A673 (cell line): ENCODE measurements around the gene KRTAP5-6. TPM values are rescaled to one million over a fixed set of nuclear protein-coding genes. Genes with fewer than 3 reads are reported as not detected.
"Not testable (repeated sequence)": the region's sequence is repeated elsewhere in the genome, so short reads cannot be mapped to it uniquely, and the experiment has no call there.

ENCODE experiments used
- BruUV-seq: library from RNA; stranded (reverse); fragments of 400-500 nt; replicated peaks from 2 replicates; lab custom pipeline; 2021; lab: Mats Ljungman, UMichigan
- CTCF ChIA-PET: fragments of 300-600 bp; sonication (Branson Sonifier 250); formaldehyde crosslinking; loops from one replicate; lab custom pipeline; 2022; ENCODE audit warnings: antibody characterized with exemption; lab: Charles Lee
- POLR2A ChIA-PET: fragments of 300-600 bp; sonication (Branson Sonifier 250); formaldehyde crosslinking; loops from one replicate; lab custom pipeline; 2022; ENCODE audit warnings: antibody characterized with exemption; ENCODE audit not compliant: low non-redundant PET; lab: Charles Lee
- DNase-seq: peaks from one replicate; pipeline ENCODE4 v3.0.0-alpha.2; 2015; ENCODE audit warnings: low spot score
- H3K27ac ChIP-seq: fragments of 200-600 bp; sonication (generic); 2 replicates; pipeline ENCODE4 v1.5.1; 2016; ENCODE audit warnings: mixed run types, low read depth, mild to moderate bottlenecking, mixed read lengths, antibody characterized with exemption, low read length; ENCODE audit not compliant: poor library complexity, severe bottlenecking
- H3K27me3 ChIP-seq: fragments of 200-600 bp; sonication (generic); replicated peaks from 2 replicates; pipeline ENCODE4 v1.6.1; 2017; ENCODE audit warnings: mixed run types, low read depth, mild to moderate bottlenecking, mixed read lengths, antibody characterized with exemption, low read length; ENCODE audit not compliant: insufficient read depth, poor library complexity
- H3K36me3 ChIP-seq: fragments of 200-600 bp; sonication (generic); 2 replicates; pipeline ENCODE4 v1.6.1; 2016; ENCODE audit warnings: mixed run types, mild to moderate bottlenecking, mixed read lengths, antibody characterized with exemption, low read length; ENCODE audit not compliant: insufficient read depth, poor library complexity, severe bottlenecking
- H3K4me1 ChIP-seq: fragments of 200-600 bp; sonication (generic); 2 replicates; pipeline ENCODE4 v1.6.1; 2017; ENCODE audit warnings: mixed run types, mild to moderate bottlenecking, mixed read lengths, antibody characterized with exemption, low read length; ENCODE audit not compliant: insufficient read depth, poor library complexity, severe bottlenecking
- H3K4me3 ChIP-seq: fragments of 200-600 bp; sonication (generic); 2 replicates; pipeline ENCODE4 v1.5.1; 2016; ENCODE audit warnings: low read depth, mixed run types, mild to moderate bottlenecking, mixed read lengths, low read length; ENCODE audit not compliant: poor library complexity, severe bottlenecking
- H3K9me3 ChIP-seq: fragments of 200-600 bp; sonication (generic); 2 replicates; pipeline ENCODE4 v1.6.1; 2016; ENCODE audit warnings: mixed run types, low read depth, mild to moderate bottlenecking, mixed read lengths, antibody characterized with exemption, low read length; ENCODE audit not compliant: poor library complexity, severe bottlenecking
- CTCF ChIP-seq: fragments of 300-800, 200-600 bp; sonication (generic); conservative IDR thresholded peaks from 2 replicates; pipeline ENCODE4 v1.5.1; 2017; ENCODE audit warnings: low read depth, mild to moderate bottlenecking, antibody characterized with exemption, low read length, moderate library complexity, mixed read lengths
- EZH2 ChIP-seq: fragments of 200-600 bp; sonication (generic); IDR thresholded peaks from 2 replicates; pipeline ENCODE4 v1.6.1; 2017; ENCODE audit warnings: borderline replicate concordance, low read depth, mild to moderate bottlenecking, mixed read lengths, antibody characterized with exemption, low read length; ENCODE audit not compliant: poor library complexity, severe bottlenecking
- intact Hi-C: fragments of 100-400 bp; cut with micrococcal nuclease; formaldehyde crosslinking; loops from one replicate; pipeline ENCODE4 v1.10.0; 2022; ENCODE audit not compliant: unreplicated experiment
- total RNA-seq: library from RNA; stranded (reverse); gene quantifications from 2 replicates; pipeline ENCODE4 v1.2.3, GENCODE V29; 2021

The KRTAP5-6 gene
- total RNA-seq, 1 experiment from 2014 or later: not detected

- ChIA-PET POLR2A (no interaction called here), CTCF (no interaction called here)
- Histone ChIP-seq H3K4me1 (no peaks in the 10 kb centered on the region), H3K27ac (no peak overlapping the region), H3K27me3 (peaks cover 22% of the 10 kb centered on the region), H3K36me3 (no peaks in the 10 kb centered on the region), H3K4me3 (no peak overlapping the region), H3K9me3 (no peaks in the 10 kb centered on the region)
- intact Hi-C loops: no loop called here
- TF ChIP-seq CTCF (no peak), EZH2 (no peak)
- no peak for DNase-seq
- no TSS peak for BruUV-seq
Measured at GRCh38 chr11:1679881-1680280, 17.1 kb upstream of the KRTAP5-6 start.

- ChIA-PET CTCF (interaction anchor here (0.6 kb wide), 1 partner anchor 469 kb away, joined by 4 read pairs; no protein-coding TSS in a partner anchor), POLR2A (interaction anchor here (0.6 kb wide), 1 partner anchor 457 kb away, joined by 3 read pairs; no protein-coding TSS in a partner anchor)
- intact Hi-C loops: no loop called here
- H3K27ac ChIP-seq: no peak overlapping the region
- H3K4me3 ChIP-seq: no peak overlapping the region
- no peaks in the 10 kb centered on the region for H3K36me3 ChIP-seq
- TF ChIP-seq EZH2 (no peak), CTCF (no peak)
- H3K9me3 ChIP-seq: no peaks in the 10 kb centered on the region
- H3K4me1 ChIP-seq: no peaks in the 10 kb centered on the region
- H3K27me3 ChIP-seq: no peaks in the 10 kb centered on the region
- no peak for DNase-seq
- BruUV-seq: no TSS peak
Measured at GRCh38 chr11:1682225-1682905, 14.6 kb upstream of the KRTAP5-6 start.

GRCh38 chr11:1683216-1683615 is 13.8 kb upstream of the KRTAP5-6 start:
- H3K36me3 ChIP-seq, H3K27ac ChIP-seq, H3K9me3 ChIP-seq, H3K27me3 ChIP-seq, H3K4me3 ChIP-seq, H3K4me1 ChIP-seq, intact Hi-C loops, DNase-seq, BruUV-seq: not testable (repeated sequence)
- POLR2A ChIA-PET: interaction anchor here (0.6 kb wide), 1 partner anchor 458 kb away, joined by 3 read pairs; no protein-coding TSS in a partner anchor
- CTCF ChIA-PET: interaction anchor here (0.6 kb wide), 1 partner anchor 468 kb away, joined by 4 read pairs; no protein-coding TSS in a partner anchor

GRCh38 chr11:1683904-1684572 is 13.0 kb upstream of the KRTAP5-6 start:
- H3K27me3 ChIP-seq, CTCF ChIA-PET, BruUV-seq, H3K27ac ChIP-seq, H3K4me3 ChIP-seq, H3K36me3 ChIP-seq, intact Hi-C loops, DNase-seq, H3K4me1 ChIP-seq, POLR2A ChIA-PET, H3K9me3 ChIP-seq: not testable (repeated sequence)

- intact Hi-C loops, BruUV-seq, H3K27ac ChIP-seq, H3K4me1 ChIP-seq, POLR2A ChIA-PET, DNase-seq, H3K27me3 ChIP-seq, H3K4me3 ChIP-seq, H3K36me3 ChIP-seq, H3K9me3 ChIP-seq, CTCF ChIA-PET: not testable (repeated sequence)
Measured at GRCh38 chr11:1684886-1685874, 11.8 kb upstream of the KRTAP5-6 start.
